Heart left ventricle (tissue), 16 donors: ENCODE results near the gene TFF3. TPM values are rescaled to one million over a fixed set of nuclear protein-coding genes. Genes with fewer than 3 reads are reported as not detected.

ENCODE experiments used
- ATAC-seq, 4 donors: fragments of 200-7000 bp; cut with Tn5 transposase; one replicate each; pipeline ENCODE4 v1.9.1; 2020 to 2022; ENCODE audit warnings: moderate library complexity in 4 of 4, mild to moderate bottlenecking in 3 of 4, moderate number of reproducible peaks in 1 of 4
- DNase-seq, 5 donors: peaks; one replicate each; pipeline ENCODE4 v3.0.0-alpha.2; 2020
- H3K27ac ChIP-seq, 12 donors: fragments of 200-600 bp; sonication (generic) in 4 of 12; one replicate each; pipeline versions ENCODE4 v1.5.0 to v1.8.0; 2016 to 2022; ENCODE audit warnings: mild to moderate bottlenecking in 2 of 12
- H3K27me3 ChIP-seq, 9 donors: fragments of 200-600 bp; sonication (generic) in 2 of 9; one replicate each; pipeline versions ENCODE4 v1.5.1 to v1.8.0; 2016 to 2022; ENCODE audit warnings: mild to moderate bottlenecking in 3 of 9
- H3K36me3 ChIP-seq, 9 donors: fragments of 200-600 bp; sonication (generic) in 2 of 9; one replicate each; pipeline versions ENCODE4 v1.5.0 to v1.8.0; 2018 to 2022; ENCODE audit warnings: mild to moderate bottlenecking in 2 of 9
- H3K4me1 ChIP-seq, 12 donors: fragments of 200-600 bp; sonication (generic) in 4 of 12; one replicate each; pipeline versions ENCODE4 v1.5.0 to v1.8.0; 2016 to 2022; ENCODE audit warnings: mild to moderate bottlenecking in 3 of 12
- H3K4me3 ChIP-seq, 12 donors: fragments of 200-600 bp; sonication (generic) in 4 of 12; one replicate each; pipeline versions ENCODE4 v1.5.0 to v1.8.0; 2017 to 2022; ENCODE audit warnings: mild to moderate bottlenecking in 9 of 12, moderate library complexity in 4 of 12
- H3K9me3 ChIP-seq, 12 donors: fragments of 200-600 bp; sonication (generic) in 4 of 12; one replicate each; pipeline versions ENCODE4 v1.5.0 to v1.8.0; 2016 to 2022; ENCODE audit warnings: mild to moderate bottlenecking in 1 of 12
- CTCF ChIP-seq, 12 donors: fragments of 200-600 bp; sonication (generic) in 4 of 12; IDR thresholded peaks; one replicate each; pipeline versions ENCODE4 v1.5.0 to v1.8.0; 2018 to 2022; ENCODE audit warnings: antibody characterized with exemption in 12 of 12, mild to moderate bottlenecking in 5 of 12
- POLR2A ChIP-seq, 2 donors: fragments of 450-650 bp; IDR thresholded peaks; one replicate each; pipeline ENCODE4 v1.6.1; 2017; ENCODE audit warnings: antibody characterized with exemption in 2 of 2, mild to moderate bottlenecking in 2 of 2, moderate library complexity in 2 of 2
- WGBS, 4 donors: extraction: QIAGEN DNeasy Blood & Tissue Kit in 2 of 4; methylation state at CpG; one replicate each; pipeline versions ENCODE4 v1.1.5 to v1.1.7; 2013 to 2018; 5-methylcytosine and 5-hydroxymethylcytosine counted together
- intact Hi-C, 10 donors: fragments of 100-400 bp; cut with DNase I; formaldehyde crosslinking; loops; one replicate each; pipeline versions ENCODE4 v1.11.1 to v1.14.2; 2022
- polyA plus RNA-seq, 2 donors: library from polyadenylated mRNA; stranded (reverse); fragments of 200-250 nt; gene quantifications; one replicate each; pipeline ENCODE4 v1.2.3, GENCODE V29; 2013
- total RNA-seq, 9 donors: library from RNA; depleted of rRNA in 2 of 9; stranded (reverse); fragments of >200 nt in 2 of 9; fragmentation: NEBNext Ultra II Directional in 3 of 9; extraction: Animal tissue kit (Norgen Biotek cat#: 25700) in 3 of 9; gene quantifications; one replicate each; pipeline versions ENCODE4 v1.1.0 to v1.2.4, GENCODE V29; 2016 to 2023
- donor health status: ischemic (EF 13 %, LVEDD 7.1; RV severe dilation, severe dysfunction).
- donor health status: healthy with polysubstance abuse.
- donor health status: DM: no; HTN: yes; CAD: no.
- donor health status: DM: no; HTN: no; CAD: no.
- donor health status: ischemic (EF 25% LVEDD 6.9; RV normal size, moderate dysfunction).
- donor health status: ischemic (EF 25% LVEDD 5.7; RV mildly dilated, moderate dysfunction).
- donor health status: healthy.
- donor health status: DM: yes; HTN: yes; CAD: no.
- donor health status: ischemic (EF 35%, LVEDD 5.7; RV mildly dilated, moderate dysfunction).
- donor health status: nonischemic (EF 11% LVEDD 7.7; RV severe dilation, severe dysfunction).
- donor health status: DM: yes; HTN: yes; CAD: no.
- donor health status: PGD.
- donor health status: ischemic (EF 29% LVEDD 5.4; RV normal size, mild dysfunction).
- donor health status: nonischemic (EF 23%, LVEDD 6.1; RV moderate dilation, normal function).

The TFF3 gene
- total and polyA plus RNA-seq, 11 donors, result 0.75 to 10.8 (median 3.0) TPM

DNA sequence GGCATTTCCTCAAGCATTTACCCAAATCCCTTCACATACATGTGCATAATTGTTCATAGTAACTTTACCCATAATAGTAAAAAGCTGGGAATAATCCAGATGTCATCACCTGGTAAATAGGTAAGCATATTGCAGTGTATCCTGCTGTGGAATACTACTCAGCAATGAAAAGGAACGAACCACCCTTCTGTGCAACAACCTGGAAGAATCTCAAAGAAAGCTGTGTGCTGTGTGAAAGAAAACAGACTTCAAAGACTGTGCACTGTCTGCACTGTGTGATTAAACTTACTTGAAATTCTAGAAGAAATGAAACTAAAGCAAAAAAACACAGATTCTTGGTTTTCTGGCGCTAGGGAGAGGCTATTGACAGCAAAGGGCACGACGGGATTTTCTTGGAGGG is 22.1 kb upstream of the TFF3 start:
- Histone ChIP-seq H3K4me3 (no peak overlapping the region), H3K27ac (no peak overlapping the region), H3K36me3 (no peaks in the 10 kb centered on the region), H3K27me3 (peaks cover 0 to 27% (median 8%) of the 10 kb centered on the region in 9 donors), H3K4me1 (peaks cover 0 to 6% (median 0%) of the 10 kb centered on the region in 12 donors), H3K9me3 (peaks cover 0 to under 1% (median 0%) of the 10 kb centered on the region in 12 donors)
- 86 to 92% (median 91%) methylated on average over 4 of the region's 4 CpGs for WGBS, 4 donors
- no peak for TF ChIP-seq POLR2A (IDR thresholded peaks at IDR 0.05)
- TF ChIP-seq CTCF (IDR thresholded peaks at IDR 0.05), result no peak
- ATAC-seq (no peak), DNase-seq (no peak)
- intact Hi-C loops, result loop anchor here in 7 of 10 donors (5.0 to 10.0 kb wide), 4 partner anchors 108 to 192 kb away; no protein-coding TSS in a partner anchor

GRCh38 chr21:42336054-42336453 is 20.8 kb upstream of the TFF3 start:
- H3K36me3 ChIP-seq, result no peaks in the 10 kb centered on the region
- WGBS, 4 donors, result 24 to 32% (median 29%) methylated on average over 10 of the region's 10 CpGs
- H3K4me1 ChIP-seq, result peaks cover 0 to 6% (median 0%) of the 10 kb centered on the region in 12 donors
- no peak overlapping the region for H3K4me3 ChIP-seq
- intact Hi-C loops, result loop anchor here in 7 of 10 donors (5.0 to 10.0 kb wide), 4 partner anchors 109 to 191 kb away; no protein-coding TSS in a partner anchor
- no peak for TF ChIP-seq CTCF (IDR thresholded peaks at IDR 0.05)
- TF ChIP-seq POLR2A (IDR thresholded peaks at IDR 0.05), result no peak
- DNase-seq (no peak), ATAC-seq (no peak)
- peaks cover 0 to 27% (median 8%) of the 10 kb centered on the region in 9 donors for H3K27me3 ChIP-seq
- no peak overlapping the region for H3K27ac ChIP-seq
- H3K9me3 ChIP-seq, result peaks cover 0 to 12% (median 8%) of the 10 kb centered on the region in 12 donors

DNA sequence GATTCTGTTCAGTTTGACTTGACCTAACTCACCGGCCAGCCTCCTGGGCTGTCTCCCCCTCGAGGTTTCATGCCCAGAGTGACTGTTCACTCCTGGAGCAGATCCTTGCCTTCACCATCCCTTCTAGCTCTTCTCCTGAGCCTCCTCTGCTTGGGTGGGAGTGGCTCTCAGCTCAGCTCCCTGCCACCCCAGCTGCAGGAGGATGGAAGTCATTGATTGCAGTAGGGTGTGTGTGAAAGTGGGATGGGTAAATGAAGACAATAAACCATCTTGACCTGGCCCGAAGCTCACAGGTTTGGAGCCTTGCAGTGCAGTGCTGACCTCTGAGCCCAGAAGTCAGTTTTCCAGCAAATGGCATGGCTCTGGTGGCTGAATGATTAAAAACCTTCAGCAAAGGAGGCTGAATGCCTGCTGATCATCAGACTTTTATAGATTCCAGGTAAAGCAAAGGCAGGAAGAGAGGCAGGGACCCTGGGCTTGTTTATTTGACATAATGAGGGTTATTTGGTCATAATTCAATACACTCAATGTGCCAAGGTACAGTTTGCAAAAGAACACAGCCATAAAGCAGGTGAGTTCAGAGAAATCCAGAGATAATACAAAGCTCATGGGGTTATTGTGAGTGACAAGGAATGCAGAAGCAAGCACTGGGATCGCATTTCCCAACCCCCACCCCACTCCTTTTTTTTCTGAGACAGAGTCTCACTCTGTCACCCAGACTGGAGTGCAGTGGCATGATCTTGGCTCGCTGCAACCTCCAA is 17.5 kb upstream of the TFF3 start:
- intact Hi-C loops, result loop anchor here in 3 of 10 donors (10.0 kb wide), 2 partner anchors 112 to 188 kb away; no protein-coding TSS in a partner anchor
- H3K36me3 ChIP-seq, result no peaks in the 10 kb centered on the region

DNA sequence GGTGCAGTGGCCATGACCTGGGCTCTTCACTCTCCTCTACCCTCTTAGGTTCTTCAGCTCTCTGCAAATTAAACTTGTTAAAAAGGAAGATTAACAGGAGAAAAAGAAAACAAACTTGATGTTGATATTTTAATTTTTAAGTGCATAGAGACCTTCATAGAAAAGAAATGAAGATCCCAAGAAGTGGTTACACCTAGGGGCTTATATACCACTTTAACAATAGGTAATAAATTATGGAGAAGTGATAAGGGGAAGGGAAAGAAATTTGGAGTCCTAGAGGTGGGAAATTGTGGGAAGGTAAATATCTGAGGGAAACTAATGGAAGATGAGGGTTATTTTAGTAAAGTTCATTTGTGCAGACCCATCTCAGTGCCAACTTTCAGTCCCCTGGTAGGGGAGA is 16.5 kb upstream of the TFF3 start:
- TF ChIP-seq POLR2A (IDR thresholded peaks at IDR 0.05) (no peak), CTCF (IDR thresholded peaks at IDR 0.05) (no peak)
- H3K4me1 ChIP-seq, result no peaks in the 10 kb centered on the region
- H3K27me3 ChIP-seq, result peaks cover 0 to 26% (median 8%) of the 10 kb centered on the region in 9 donors
- peaks cover 0 to 17% (median 8%) of the 10 kb centered on the region in 12 donors for H3K9me3 ChIP-seq
- ATAC-seq, result no peak
- intact Hi-C loops, result loop anchor here in 3 of 10 donors (10.0 kb wide), 2 partner anchors 113 to 187 kb away; no protein-coding TSS in a partner anchor
- H3K4me3 ChIP-seq, result no peak overlapping the region
- no peaks in the 10 kb centered on the region for H3K36me3 ChIP-seq
- no peak for DNase-seq
- H3K27ac ChIP-seq, result no peak overlapping the region

More for the DNA sequence above, 17.5 kb upstream of the TFF3 start:
- H3K4me3 ChIP-seq, result no peak overlapping the region
- no peak overlapping the region for H3K27ac ChIP-seq
- TF ChIP-seq POLR2A (IDR thresholded peaks at IDR 0.05), result no peak
- peaks cover 0 to 17% (median 8%) of the 10 kb centered on the region in 12 donors for H3K9me3 ChIP-seq
- no peak for ATAC-seq
- DNase-seq, result no peak
- WGBS, 4 donors, result 56 to 83% (median 80%) methylated on average over 5 of the region's 5 CpGs
- peaks cover 0 to 1% (median 0%) of the 10 kb centered on the region in 12 donors for H3K4me1 ChIP-seq
- peaks cover 0 to 27% (median 8%) of the 10 kb centered on the region in 9 donors for H3K27me3 ChIP-seq
